ENCODE data around the gene YBEY.

DNA sequence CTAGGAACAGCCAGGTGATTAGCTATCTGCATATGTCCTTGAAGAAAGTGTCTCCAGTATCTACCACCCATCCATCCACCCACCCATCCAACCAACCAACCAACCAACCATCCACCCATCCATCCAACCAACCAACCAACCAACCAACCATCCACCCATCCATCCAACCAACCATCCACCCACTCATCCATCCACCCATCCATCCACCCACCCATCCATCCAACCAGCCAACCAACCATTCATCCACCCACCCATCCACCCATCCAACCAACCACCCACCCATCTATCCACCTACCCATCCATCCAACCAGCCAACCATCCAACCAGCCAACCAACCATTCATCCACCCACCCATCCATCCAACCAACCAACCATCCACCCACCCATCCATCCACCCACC is 25.4 kb downstream of the YBEY start:
- no peak for TF ChIP-seq POLR2A (IDR thresholded peaks at IDR 0.05)
- TF ChIP-seq, protein P1, sequence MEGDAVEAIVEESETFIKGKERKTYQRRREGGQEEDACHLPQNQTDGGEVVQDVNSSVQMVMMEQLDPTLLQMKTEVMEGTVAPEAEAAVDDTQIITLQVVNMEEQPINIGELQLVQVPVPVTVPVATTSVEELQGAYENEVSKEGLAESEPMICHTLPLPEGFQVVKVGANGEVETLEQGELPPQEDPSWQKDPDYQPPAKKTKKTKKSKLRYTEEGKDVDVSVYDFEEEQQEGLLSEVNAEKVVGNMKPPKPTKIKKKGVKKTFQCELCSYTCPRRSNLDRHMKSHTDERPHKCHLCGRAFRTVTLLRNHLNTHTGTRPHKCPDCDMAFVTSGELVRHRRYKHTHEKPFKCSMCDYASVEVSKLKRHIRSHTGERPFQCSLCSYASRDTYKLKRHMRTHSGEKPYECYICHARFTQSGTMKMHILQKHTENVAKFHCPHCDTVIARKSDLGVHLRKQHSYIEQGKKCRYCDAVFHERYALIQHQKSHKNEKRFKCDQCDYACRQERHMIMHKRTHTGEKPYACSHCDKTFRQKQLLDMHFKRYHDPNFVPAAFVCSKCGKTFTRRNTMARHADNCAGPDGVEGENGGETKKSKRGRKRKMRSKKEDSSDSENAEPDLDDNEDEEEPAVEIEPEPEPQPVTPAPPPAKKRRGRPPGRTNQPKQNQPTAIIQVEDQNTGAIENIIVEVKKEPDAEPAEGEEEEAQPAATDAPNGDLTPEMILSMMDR (IDR thresholded peaks at IDR 0.05) = no peak

Data from Peyer's patch (tissue), 4 donors.